ENCODE measurements around the gene PCA3.
A peak's percentile ranks its signal among the peaks of the same experiment; 100 is the strongest.

Gene PCA3

GRCh38 chr9:76756941-76757673 is 7.1 kb upstream of the PCA3 start:
- no peak for DNase-seq (ENCODE audit: low spot score)

GRCh38 chr9:76758476-76758875 is 5.8 kb upstream of the PCA3 start:
- DNase-seq (ENCODE audit: low spot score): no peak

- no peak for DNase-seq (ENCODE audit: low spot score)
Measured at GRCh38 chr9:76759732-76760131, 4.5 kb upstream of the PCA3 start.

- DNase-seq (ENCODE audit: low spot score): no peak
Measured at GRCh38 chr9:76761448-76761847, 2.8 kb upstream of the PCA3 start.

DNA sequence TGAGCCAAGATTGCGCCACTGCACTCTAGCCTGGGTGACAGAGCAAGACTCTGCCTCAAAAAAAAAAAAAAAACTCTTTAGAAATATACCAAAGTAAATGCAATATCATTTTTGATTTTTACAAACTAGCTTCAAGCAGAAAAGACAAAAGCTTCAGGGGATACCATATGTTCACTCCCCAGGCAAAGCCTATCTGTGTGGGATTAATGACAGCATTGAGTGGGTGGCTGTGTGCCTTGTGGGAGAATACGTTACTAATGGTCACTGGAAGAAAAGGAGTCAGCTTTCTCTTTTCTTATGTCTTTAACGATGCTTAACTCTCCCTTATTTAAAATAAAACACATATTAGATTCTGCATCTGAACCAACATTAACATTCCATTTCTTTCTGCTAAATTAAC is 1.9 kb downstream of the PCA3 start:
- DNase-seq (ENCODE audit: low spot score): no peak

DNA sequence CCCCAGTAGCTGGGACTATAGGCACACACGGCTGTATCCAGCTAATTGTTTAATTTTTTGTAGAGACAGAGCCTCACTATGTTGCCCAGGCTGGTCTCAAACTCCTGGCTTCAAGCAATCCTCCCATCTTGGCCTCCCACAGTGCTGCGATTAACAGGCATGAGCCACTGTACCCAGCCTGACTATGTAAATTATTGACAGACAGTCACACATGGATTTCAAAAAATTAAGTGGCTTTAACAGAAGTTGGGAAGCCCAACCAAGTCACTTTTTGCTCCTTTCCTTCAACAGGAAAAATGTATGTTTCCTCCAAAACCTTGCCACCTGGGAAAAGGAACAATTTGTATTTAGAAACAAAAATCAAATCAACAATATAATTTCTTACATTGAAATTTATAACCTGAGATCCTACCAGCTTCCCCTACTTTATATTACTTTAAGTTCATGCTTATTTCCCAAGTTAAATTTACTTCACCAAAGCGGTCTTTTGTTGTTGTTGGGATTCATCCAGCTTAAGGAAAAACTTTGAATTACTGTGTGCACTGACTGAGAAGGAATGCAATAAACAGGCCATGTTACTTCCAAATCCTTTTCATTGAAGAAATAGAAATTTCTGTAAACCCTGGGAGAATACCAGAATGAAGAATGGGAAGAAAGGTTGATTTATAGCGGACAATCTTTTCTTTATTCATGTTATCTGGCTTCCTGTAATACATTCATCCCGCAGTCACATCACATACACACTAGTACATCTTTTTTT is 8.6 kb downstream of the PCA3 start:
- no peak for DNase-seq (ENCODE audit: low spot score)

- DNase-seq (ENCODE audit: low spot score): no peak
Measured at GRCh38 chr9:76784881-76785280, 20.6 kb downstream of the PCA3 start.

- DNase-seq (ENCODE audit: low spot score): no peak
Measured at GRCh38 chr9:76785501-76785900, 21.3 kb downstream of the PCA3 start.

DNA sequence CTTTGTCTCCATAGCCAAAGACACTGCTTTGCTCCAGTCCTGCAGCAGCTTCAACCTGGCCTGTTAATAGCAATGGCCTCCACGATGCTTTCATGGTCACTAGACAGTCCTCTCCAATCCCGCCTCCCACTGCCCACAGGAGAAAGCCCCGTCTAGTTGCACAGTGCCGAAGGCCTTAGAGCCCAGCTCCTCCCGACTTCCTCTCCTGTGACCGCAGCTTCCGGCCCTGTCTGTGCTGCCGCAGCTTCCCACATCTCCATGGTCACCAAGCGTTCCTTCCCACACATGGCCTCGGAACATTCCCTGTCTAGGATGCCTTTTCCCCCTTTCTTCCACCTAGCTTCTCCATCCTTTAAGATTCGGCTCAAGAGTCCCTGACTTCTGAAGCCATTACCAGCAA is 23.4 kb downstream of the PCA3 start:
- DNase-seq (ENCODE audit: low spot score): no peak

DNA sequence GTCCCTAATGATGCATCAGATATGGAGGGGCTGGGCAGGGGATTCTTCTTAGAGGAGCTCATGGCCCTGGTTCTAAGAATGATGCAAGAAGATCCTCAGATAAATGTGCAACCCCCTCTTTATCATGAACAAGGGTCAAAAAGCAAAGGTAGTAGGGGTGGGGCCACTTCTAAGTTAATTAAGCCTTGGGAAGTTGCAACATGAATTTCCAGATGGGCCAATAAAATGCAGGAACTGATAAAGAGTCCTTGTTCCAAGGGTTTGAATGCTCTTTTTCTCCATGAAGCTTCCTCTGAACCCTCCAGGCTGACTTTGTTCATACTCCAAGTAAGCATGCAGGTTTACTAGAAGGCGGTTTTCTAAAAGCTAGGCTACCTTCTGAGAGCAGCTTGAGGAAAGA is 25.6 kb downstream of the PCA3 start:
- peak; percentile 2 for DNase-seq (ENCODE audit: low spot score)

GRCh38 chr9:76793784-76794431 is 29.7 kb downstream of the PCA3 start:
- DNase-seq (ENCODE audit: low spot score): no peak

DNA sequence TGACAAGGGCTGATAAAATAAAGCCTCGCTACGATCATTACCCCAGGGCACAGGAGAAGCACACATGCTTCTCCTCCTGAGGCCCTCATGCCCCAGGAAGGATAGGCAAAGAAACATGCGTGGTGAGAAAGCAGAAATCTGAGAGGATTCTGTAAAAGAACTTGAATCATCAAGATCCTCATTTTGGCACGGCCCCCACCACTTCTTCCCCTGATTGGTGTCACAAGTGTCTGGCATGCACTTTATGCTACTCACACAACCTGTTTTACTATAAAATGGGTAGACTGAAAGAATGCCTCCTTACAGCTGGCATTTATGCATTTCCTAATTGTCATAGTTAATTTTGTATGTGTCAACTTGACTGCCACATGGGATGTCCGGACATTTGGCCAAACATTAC is 32.1 kb downstream of the PCA3 start:
- no peak for DNase-seq (ENCODE audit: low spot score)

- no peak for DNase-seq (ENCODE audit: low spot score)
Measured at GRCh38 chr9:76798527-76798926, 34.3 kb downstream of the PCA3 start.

DNA sequence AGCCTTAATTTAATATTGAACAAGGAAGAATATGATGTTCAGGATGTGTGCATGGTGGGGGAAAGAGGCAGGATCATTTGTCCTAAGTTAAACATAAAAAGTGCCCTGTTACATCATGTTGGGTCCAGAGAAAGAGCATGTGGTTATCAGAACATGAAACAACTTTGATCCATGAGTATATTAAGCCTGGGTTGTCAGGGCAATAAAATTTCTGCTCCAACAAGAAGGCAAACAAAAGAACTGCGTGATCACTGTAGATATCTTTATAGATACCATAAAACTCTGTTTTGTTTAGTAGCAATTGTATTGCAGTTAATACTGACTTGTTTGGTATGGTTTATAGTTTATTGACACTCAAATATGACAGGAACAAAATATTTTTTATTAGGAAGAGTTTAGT is 35.2 kb downstream of the PCA3 start:
- peak; percentile 48 for DNase-seq (ENCODE audit: low spot score)

DNA sequence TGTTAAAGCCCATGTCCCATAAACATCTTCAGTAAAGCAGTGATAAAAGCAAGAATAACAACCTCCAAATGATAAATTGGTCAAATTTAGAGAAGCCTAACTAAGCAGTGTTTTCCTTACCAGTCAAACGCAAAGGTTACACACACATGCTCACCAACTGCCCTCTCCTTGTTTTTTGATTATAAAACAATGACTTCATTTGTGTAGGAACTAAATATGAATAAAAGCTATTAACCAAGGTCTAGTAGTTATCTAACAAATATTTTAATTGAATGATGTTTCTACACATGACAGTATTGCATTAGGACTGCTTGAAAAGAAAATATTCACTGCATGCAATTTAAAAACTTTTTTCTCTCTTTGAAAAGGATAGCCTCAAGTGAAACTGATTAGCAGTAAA is 36.7 kb downstream of the PCA3 start:
- no peak for DNase-seq (ENCODE audit: low spot score)

DNA sequence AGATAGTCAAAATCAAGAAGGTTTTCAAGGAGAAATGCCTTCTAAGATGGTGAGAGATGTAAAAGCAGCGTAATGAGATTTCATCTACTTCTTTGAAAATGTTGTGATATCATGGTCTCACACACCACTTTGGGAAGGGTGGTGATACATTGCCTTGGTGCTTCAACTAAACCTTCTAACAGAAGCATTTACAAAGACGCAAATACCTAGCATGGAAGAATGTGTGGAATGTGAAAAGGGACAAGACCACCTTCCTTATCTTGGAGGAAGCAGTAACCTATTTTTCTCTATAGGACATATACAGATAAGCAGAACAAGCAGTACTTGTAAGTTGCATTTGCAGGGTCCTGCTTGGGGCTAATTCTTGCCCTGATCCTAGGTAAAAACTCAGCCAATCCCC is 38.8 kb downstream of the PCA3 start:
- no peak for DNase-seq (ENCODE audit: low spot score)

- no peak for DNase-seq (ENCODE audit: low spot score)
Measured at GRCh38 chr9:76803762-76804161, 39.5 kb downstream of the PCA3 start.

DNA sequence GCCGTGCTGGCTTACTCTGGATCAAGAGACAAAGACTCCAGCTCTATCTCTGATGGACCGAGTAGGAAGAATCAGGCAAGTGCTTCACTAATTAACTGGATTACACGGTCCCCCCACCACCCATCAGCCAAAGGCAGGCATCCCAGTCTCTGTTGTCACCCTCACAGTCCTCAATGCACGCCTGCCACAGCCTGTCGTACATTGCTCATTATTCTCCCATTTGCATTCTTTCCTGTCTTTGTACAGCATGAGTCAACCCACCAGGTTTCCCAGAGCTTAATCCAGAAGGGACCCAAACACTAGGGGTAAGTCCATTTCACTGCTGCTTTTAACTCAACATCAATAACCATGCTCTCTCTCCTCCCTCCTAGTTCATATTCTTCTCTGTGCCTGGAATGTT is 44.4 kb downstream of the PCA3 start:
- DNase-seq (ENCODE audit: low spot score): no peak

DNA sequence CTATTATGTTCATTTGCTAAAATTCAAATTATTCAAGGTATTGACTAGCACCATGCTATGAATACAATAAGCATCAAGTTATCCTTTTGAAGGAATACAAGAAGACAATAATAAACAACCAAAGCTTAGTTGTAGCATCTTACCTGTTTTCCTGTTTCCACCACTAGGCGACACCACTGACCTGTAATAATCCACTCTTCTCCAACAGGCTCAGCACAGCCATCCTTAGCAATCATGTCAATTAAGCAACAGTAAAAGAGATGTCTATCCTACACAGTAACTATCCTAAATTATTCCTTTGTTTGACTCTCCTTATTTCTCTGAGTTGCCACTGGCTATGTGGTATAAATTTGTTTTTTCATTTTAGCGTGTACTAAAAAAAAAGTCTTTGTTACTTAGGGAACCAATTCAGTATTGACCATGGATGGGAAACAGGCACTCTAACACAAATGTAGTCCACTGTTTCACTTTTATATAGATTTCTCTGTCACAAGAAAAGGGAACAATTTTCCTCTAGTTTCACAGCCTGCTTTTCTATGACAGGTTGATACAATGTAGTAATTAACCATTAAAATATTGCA is 46.2 kb downstream of the PCA3 start:
- DNase-seq (ENCODE audit: low spot score): peak; percentile 60

- no peak for DNase-seq (ENCODE audit: low spot score)
Measured at GRCh38 chr9:76812591-76812990, 48.4 kb downstream of the PCA3 start.

DNA sequence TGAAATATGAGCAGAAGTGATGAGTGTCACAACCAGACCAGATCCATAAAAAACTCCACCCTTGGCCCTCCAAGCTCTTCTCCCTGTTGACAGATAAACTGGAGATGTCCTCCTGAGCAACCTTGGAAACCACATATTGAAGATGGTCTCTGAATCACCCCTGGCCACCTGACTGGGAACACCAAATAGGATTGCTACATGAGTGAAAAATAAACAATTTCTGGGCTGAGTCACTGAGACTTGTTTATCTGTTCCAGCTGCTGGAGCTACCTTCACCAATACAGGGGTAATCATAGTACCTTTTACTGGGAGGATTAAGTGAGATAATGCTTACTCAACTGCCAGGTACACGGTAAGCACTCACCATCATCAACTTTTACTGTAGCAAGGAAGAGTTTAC is 53.3 kb downstream of the PCA3 start:
- no peak for DNase-seq (ENCODE audit: low spot score)

DNA sequence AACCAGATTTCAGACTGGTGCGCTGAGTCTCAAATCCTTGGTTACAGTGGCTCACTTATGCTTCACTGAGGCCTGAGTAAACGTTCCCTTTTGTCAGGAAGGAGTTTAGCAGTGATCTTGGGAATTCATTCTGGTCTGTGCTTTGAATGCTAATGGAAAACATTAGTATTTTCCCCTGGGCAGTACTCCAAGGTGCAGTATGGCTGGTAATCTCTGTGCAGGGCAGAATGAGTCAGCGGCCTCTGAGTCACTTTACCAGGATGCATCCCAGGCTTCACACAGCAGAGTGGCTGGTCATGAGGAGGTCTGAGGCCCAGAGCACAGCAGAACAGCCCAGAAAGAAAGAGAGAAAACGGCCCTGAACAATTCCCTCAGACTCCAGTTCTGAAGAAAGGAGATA is 54.0 kb downstream of the PCA3 start:
- peak; percentile 77 for DNase-seq (ENCODE audit: low spot score)

- no peak for DNase-seq (ENCODE audit: low spot score)
Measured at GRCh38 chr9:76820431-76820830, 56.2 kb downstream of the PCA3 start.
